WTC11 (cell line): ENCODE data around the gene FSTL4. TPM values are rescaled to one million over a fixed set of nuclear protein-coding genes. Genes with fewer than 3 reads are reported as not detected.

ENCODE experiments used
- ATAC-seq: fragments of 200-7000 bp; cut with Tn5 transposase; 2 replicates; pipeline ENCODE4 v1.10.0; 2021; ENCODE audit warnings: mild to moderate bottlenecking, moderate library complexity
- CTCF ChIA-PET: fragments of 300-600 bp; sonication (Branson Sonifier 250); formaldehyde crosslinking; loops from one replicate; lab custom pipeline; 2021; ENCODE audit warnings: antibody characterized with exemption; lab: Charles Lee
- POLR2A ChIA-PET: fragments of 350-600 bp; sonication (Branson Sonifier 250); formaldehyde crosslinking; loops from one replicate; lab custom pipeline; 2021; ENCODE audit warnings: antibody characterized with exemption; lab: Charles Lee
- DNase-seq: peaks from one replicate; pipeline ENCODE4 v3.0.0; 2021; ENCODE audit warnings: low spot score
- H3K27ac Mint-ChIP-seq: 2 replicates; pipeline ENCODE4 v1.8.0; 2021; ENCODE audit warnings: mixed read lengths
- H3K27me3 Mint-ChIP-seq: 2 replicates; pipeline ENCODE4 v1.8.0; 2021; ENCODE audit warnings: low read depth, mild to moderate bottlenecking, moderate library complexity, mixed read lengths
- H3K36me3 Mint-ChIP-seq: 2 replicates; pipeline ENCODE4 v1.8.0; 2021; ENCODE audit warnings: mixed read lengths
- H3K4me1 Mint-ChIP-seq: 2 replicates; pipeline ENCODE4 v1.8.0; 2022; ENCODE audit warnings: mixed read lengths
- H3K4me3 Mint-ChIP-seq: 2 replicates; pipeline ENCODE4 v1.8.0; 2021; ENCODE audit warnings: mild to moderate bottlenecking, moderate library complexity, mixed read lengths
- H3K9me3 Mint-ChIP-seq: 2 replicates; pipeline ENCODE4 v1.8.0; 2021; ENCODE audit warnings: mixed read lengths
- ATF1 ChIP-seq: sonication (generic); formaldehyde crosslinking; IDR thresholded peaks from 2 replicates; pipeline ENCODE4 v1.8.1; 2023; ENCODE audit warnings: mild to moderate bottlenecking, moderate library complexity, missing genetic modification reagents
- CBFB ChIP-seq: sonication (generic); formaldehyde crosslinking; IDR thresholded peaks from 2 replicates; pipeline ENCODE4 v1.8.1; 2022; ENCODE audit warnings: mild to moderate bottlenecking, low read depth, missing genetic modification reagents
- ELF4 ChIP-seq: sonication (generic); formaldehyde crosslinking; IDR thresholded peaks from 2 replicates; pipeline ENCODE4 v1.8.1; 2022; ENCODE audit warnings: low read depth, mild to moderate bottlenecking, moderate library complexity, missing genetic modification reagents
- GABPB1 ChIP-seq: sonication (generic); formaldehyde crosslinking; IDR thresholded peaks from 2 replicates; pipeline ENCODE4 v1.8.1; 2023; ENCODE audit warnings: mild to moderate bottlenecking, missing genetic modification reagents
- TCF7 ChIP-seq: sonication (generic); formaldehyde crosslinking; IDR thresholded peaks from 2 replicates; pipeline ENCODE4 v1.8.0; 2022; ENCODE audit warnings: mild to moderate bottlenecking, low read depth, missing genetic modification reagents, moderate library complexity
- TEAD1 ChIP-seq: sonication (generic); formaldehyde crosslinking; IDR thresholded peaks from 2 replicates; pipeline ENCODE4 v1.8.0; 2022; ENCODE audit warnings: mild to moderate bottlenecking, missing genetic modification reagents
- TP53 ChIP-seq: sonication (generic); formaldehyde crosslinking; IDR thresholded peaks from 2 replicates; pipeline ENCODE4 v1.8.1; 2023; ENCODE audit warnings: mild to moderate bottlenecking, missing genetic modification reagents
- ZNF138 ChIP-seq: sonication (generic); formaldehyde crosslinking; conservative IDR thresholded peaks from 2 replicates; pipeline ENCODE4 v1.8.1; 2022; ENCODE audit warnings: mild to moderate bottlenecking, moderate library complexity, missing genetic modification reagents
- ZNF219 ChIP-seq: sonication (generic); formaldehyde crosslinking; IDR thresholded peaks from 2 replicates; pipeline ENCODE4 v1.8.0; 2023; ENCODE audit warnings: missing genetic modification reagents, mild to moderate bottlenecking, borderline replicate concordance
- ZNF317 ChIP-seq: sonication (generic); formaldehyde crosslinking; IDR thresholded peaks from 2 replicates; pipeline ENCODE4 v1.8.1; 2023; ENCODE audit warnings: low read depth, mild to moderate bottlenecking, moderate library complexity, missing genetic modification reagents, borderline replicate concordance
- total RNA-seq: library from RNA; stranded (reverse); gene quantifications from 3 replicates; pipeline ENCODE4 v1.2.3, GENCODE V29; 2021
- TF ChIP-seq, protein P1 (sequence below): sonication (generic); formaldehyde crosslinking; IDR thresholded peaks from 2 replicates; pipeline ENCODE4 v1.8.0; 2023; ENCODE audit warnings: missing genetic modification reagents, mild to moderate bottlenecking, borderline replicate concordance
- TF ChIP-seq, protein P2 (sequence below): sonication (generic); formaldehyde crosslinking; IDR thresholded peaks from 2 replicates; pipeline ENCODE4 v1.8.1; 2023; ENCODE audit warnings: mild to moderate bottlenecking, missing genetic modification reagents
- TF ChIP-seq, protein P3 (sequence below): fragments of 250-450 bp; sonication (Bioruptor Pico); IDR thresholded peaks from 2 replicates; pipeline ENCODE4 v1.9.0; 2021; ENCODE audit warnings: mild to moderate bottlenecking
- TF ChIP-seq, protein P4 (sequence below): sonication (generic); formaldehyde crosslinking; IDR thresholded peaks from 2 replicates; pipeline ENCODE4 v1.8.0; 2022; ENCODE audit warnings: mild to moderate bottlenecking, missing genetic modification reagents
- TF ChIP-seq, protein P5 (sequence below): sonication (generic); formaldehyde crosslinking; conservative IDR thresholded peaks from 2 replicates; pipeline ENCODE4 v1.8.1; 2022; ENCODE audit warnings: mild to moderate bottlenecking, missing genetic modification reagents
- TF ChIP-seq, protein P6 (sequence below): sonication (generic); formaldehyde crosslinking; IDR thresholded peaks from 2 replicates; pipeline ENCODE4 v1.8.0; 2022; ENCODE audit warnings: mild to moderate bottlenecking, missing genetic modification reagents
- TF ChIP-seq, protein P7 (sequence below): sonication (generic); formaldehyde crosslinking; IDR thresholded peaks from 2 replicates; pipeline ENCODE4 v1.8.1; 2023; ENCODE audit warnings: mild to moderate bottlenecking, missing genetic modification reagents, moderate library complexity
- TF ChIP-seq, protein P8 (sequence below): sonication (generic); formaldehyde crosslinking; IDR thresholded peaks from 2 replicates; pipeline ENCODE4 v1.8.0; 2022; ENCODE audit warnings: mild to moderate bottlenecking, missing genetic modification reagents
- TF ChIP-seq, protein P9 (sequence below): fragments of 250-450 bp; sonication (Bioruptor Pico); IDR thresholded peaks from 2 replicates; pipeline ENCODE4 v2.1.2; 2022; ENCODE audit warnings: mild to moderate bottlenecking, moderate library complexity

FSTL4 gene
- total RNA-seq, 1 experiment from 2014 or later: 6.1 TPM

DNA sequence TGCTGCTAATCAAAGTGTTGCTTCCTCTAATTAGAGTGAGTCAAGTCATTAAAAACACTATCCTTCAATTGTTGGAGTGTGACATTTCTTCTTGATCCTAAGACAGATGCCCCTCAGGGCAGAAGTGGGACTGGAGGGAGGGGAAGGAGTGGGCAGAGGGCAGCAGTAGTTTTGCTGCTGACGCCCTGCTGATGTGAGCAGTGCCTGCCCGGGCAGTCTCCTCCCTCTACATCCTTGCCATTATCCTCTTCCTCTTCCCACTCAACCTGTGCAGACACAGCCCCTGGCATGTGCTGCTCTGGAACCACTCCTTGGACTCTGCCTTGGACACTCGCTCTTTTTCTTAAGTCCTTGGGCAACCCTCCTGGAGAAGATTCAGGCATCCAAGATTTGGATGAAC lies 328.0 kb downstream of the FSTL4 start:
- Mint-ChIP-seq H3K9me3 (peaks cover 6% of the 10 kb centered on the region), H3K27me3 (no peaks in the 10 kb centered on the region), H3K4me1 (no peaks in the 10 kb centered on the region), H3K4me3 (no peak overlapping the region), H3K27ac (no peak overlapping the region), H3K36me3 (no peaks in the 10 kb centered on the region)
- ATAC-seq: no peak
- no peak for DNase-seq
- CTCF ChIA-PET: no interaction called here
- POLR2A ChIA-PET: no interaction called here
- TF ChIP-seq, protein P1, sequence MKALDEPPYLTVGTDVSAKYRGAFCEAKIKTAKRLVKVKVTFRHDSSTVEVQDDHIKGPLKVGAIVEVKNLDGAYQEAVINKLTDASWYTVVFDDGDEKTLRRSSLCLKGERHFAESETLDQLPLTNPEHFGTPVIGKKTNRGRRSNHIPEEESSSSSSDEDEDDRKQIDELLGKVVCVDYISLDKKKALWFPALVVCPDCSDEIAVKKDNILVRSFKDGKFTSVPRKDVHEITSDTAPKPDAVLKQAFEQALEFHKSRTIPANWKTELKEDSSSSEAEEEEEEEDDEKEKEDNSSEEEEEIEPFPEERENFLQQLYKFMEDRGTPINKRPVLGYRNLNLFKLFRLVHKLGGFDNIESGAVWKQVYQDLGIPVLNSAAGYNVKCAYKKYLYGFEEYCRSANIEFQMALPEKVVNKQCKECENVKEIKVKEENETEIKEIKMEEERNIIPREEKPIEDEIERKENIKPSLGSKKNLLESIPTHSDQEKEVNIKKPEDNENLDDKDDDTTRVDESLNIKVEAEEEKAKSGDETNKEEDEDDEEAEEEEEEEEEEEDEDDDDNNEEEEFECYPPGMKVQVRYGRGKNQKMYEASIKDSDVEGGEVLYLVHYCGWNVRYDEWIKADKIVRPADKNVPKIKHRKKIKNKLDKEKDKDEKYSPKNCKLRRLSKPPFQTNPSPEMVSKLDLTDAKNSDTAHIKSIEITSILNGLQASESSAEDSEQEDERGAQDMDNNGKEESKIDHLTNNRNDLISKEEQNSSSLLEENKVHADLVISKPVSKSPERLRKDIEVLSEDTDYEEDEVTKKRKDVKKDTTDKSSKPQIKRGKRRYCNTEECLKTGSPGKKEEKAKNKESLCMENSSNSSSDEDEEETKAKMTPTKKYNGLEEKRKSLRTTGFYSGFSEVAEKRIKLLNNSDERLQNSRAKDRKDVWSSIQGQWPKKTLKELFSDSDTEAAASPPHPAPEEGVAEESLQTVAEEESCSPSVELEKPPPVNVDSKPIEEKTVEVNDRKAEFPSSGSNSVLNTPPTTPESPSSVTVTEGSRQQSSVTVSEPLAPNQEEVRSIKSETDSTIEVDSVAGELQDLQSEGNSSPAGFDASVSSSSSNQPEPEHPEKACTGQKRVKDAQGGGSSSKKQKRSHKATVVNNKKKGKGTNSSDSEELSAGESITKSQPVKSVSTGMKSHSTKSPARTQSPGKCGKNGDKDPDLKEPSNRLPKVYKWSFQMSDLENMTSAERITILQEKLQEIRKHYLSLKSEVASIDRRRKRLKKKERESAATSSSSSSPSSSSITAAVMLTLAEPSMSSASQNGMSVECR: no peak
- TF ChIP-seq ZNF317 (CRISPR knock-in tag) (no peak), ZNF138 (CRISPR knock-in tag) (no peak), ELF4 (CRISPR knock-in tag) (no peak), ATF1 (no peak), TEAD1 (CRISPR knock-in tag) (no peak), CBFB (CRISPR knock-in tag) (no peak), TCF7 (CRISPR knock-in tag) (no peak), GABPB1 (no peak), TP53 (CRISPR knock-in tag) (no peak), ZNF219 (CRISPR knock-in tag) (no peak)
- TF ChIP-seq, protein P2, sequence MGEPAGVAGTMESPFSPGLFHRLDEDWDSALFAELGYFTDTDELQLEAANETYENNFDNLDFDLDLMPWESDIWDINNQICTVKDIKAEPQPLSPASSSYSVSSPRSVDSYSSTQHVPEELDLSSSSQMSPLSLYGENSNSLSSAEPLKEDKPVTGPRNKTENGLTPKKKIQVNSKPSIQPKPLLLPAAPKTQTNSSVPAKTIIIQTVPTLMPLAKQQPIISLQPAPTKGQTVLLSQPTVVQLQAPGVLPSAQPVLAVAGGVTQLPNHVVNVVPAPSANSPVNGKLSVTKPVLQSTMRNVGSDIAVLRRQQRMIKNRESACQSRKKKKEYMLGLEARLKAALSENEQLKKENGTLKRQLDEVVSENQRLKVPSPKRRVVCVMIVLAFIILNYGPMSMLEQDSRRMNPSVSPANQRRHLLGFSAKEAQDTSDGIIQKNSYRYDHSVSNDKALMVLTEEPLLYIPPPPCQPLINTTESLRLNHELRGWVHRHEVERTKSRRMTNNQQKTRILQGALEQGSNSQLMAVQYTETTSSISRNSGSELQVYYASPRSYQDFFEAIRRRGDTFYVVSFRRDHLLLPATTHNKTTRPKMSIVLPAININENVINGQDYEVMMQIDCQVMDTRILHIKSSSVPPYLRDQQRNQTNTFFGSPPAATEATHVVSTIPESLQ (CRISPR knock-in tag): no peak
- TF ChIP-seq, protein P3, sequence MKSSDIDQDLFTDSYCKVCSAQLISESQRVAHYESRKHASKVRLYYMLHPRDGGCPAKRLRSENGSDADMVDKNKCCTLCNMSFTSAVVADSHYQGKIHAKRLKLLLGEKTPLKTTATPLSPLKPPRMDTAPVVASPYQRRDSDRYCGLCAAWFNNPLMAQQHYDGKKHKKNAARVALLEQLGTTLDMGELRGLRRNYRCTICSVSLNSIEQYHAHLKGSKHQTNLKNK (CRISPR knock-in tag): no peak
- TF ChIP-seq, protein P4, sequence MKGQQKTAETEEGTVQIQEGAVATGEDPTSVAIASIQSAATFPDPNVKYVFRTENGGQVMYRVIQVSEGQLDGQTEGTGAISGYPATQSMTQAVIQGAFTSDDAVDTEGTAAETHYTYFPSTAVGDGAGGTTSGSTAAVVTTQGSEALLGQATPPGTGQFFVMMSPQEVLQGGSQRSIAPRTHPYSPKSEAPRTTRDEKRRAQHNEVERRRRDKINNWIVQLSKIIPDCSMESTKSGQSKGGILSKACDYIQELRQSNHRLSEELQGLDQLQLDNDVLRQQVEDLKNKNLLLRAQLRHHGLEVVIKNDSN (CRISPR knock-in tag): no peak
- TF ChIP-seq, protein P5, sequence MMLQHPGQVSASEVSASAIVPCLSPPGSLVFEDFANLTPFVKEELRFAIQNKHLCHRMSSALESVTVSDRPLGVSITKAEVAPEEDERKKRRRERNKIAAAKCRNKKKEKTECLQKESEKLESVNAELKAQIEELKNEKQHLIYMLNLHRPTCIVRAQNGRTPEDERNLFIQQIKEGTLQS (CRISPR knock-in tag): no peak
- TF ChIP-seq, protein P6, sequence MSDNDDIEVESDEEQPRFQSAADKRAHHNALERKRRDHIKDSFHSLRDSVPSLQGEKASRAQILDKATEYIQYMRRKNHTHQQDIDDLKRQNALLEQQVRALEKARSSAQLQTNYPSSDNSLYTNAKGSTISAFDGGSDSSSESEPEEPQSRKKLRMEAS (CRISPR knock-in tag): no peak
- TF ChIP-seq, protein P7, sequence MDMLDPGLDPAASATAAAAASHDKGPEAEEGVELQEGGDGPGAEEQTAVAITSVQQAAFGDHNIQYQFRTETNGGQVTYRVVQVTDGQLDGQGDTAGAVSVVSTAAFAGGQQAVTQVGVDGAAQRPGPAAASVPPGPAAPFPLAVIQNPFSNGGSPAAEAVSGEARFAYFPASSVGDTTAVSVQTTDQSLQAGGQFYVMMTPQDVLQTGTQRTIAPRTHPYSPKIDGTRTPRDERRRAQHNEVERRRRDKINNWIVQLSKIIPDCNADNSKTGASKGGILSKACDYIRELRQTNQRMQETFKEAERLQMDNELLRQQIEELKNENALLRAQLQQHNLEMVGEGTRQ (CRISPR knock-in tag): no peak
- TF ChIP-seq, protein P8, sequence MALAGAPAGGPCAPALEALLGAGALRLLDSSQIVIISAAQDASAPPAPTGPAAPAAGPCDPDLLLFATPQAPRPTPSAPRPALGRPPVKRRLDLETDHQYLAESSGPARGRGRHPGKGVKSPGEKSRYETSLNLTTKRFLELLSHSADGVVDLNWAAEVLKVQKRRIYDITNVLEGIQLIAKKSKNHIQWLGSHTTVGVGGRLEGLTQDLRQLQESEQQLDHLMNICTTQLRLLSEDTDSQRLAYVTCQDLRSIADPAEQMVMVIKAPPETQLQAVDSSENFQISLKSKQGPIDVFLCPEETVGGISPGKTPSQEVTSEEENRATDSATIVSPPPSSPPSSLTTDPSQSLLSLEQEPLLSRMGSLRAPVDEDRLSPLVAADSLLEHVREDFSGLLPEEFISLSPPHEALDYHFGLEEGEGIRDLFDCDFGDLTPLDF (CRISPR knock-in tag): no peak
- TF ChIP-seq, protein P9, sequence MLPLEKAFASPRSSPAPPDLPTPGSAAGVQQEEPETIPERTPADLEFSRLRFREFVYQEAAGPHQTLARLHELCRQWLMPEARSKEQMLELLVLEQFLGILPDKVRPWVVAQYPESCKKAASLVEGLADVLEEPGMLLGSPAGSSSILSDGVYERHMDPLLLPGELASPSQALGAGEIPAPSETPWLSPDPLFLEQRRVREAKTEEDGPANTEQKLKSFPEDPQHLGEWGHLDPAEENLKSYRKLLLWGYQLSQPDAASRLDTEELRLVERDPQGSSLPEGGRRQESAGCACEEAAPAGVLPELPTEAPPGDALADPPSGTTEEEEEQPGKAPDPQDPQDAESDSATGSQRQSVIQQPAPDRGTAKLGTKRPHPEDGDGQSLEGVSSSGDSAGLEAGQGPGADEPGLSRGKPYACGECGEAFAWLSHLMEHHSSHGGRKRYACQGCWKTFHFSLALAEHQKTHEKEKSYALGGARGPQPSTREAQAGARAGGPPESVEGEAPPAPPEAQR (CRISPR knock-in tag): no peak
